Upper lobe of right lung (tissue), 1 donor: ENCODE measurements around the gene NEDD4L. TPM values are rescaled to one million over a fixed set of nuclear protein-coding genes. Genes with fewer than 3 reads are reported as not detected.
"Not testable (repeated sequence)": the region's sequence is repeated elsewhere in the genome, so short reads cannot be mapped to it uniquely, and the experiment has no call there.

Source experiments
- ATAC-seq: fragments of 200-7000 bp; cut with Tn5 transposase; one replicate; pipeline ENCODE4 v1.9.1; 2020; ENCODE audit warnings: mild to moderate bottlenecking, moderate library complexity
- DNase-seq: peaks from one replicate; pipeline ENCODE4 v3.0.0-alpha.2; 2020
- H3K27ac ChIP-seq: fragments of 200-600 bp; one replicate; pipeline ENCODE4 v1.8.0; 2022
- H3K27me3 ChIP-seq: fragments of 200-600 bp; one replicate; pipeline ENCODE4 v1.8.0; 2022; ENCODE audit warnings: mild to moderate bottlenecking
- H3K36me3 ChIP-seq: fragments of 200-600 bp; one replicate; pipeline ENCODE4 v1.8.0; 2022
- H3K4me1 ChIP-seq: fragments of 200-600 bp; one replicate; pipeline ENCODE4 v1.8.0; 2022
- H3K4me3 ChIP-seq: fragments of 200-600 bp; one replicate; pipeline ENCODE4 v1.8.0; 2022; ENCODE audit warnings: mild to moderate bottlenecking
- H3K9me3 ChIP-seq: fragments of 200-600 bp; one replicate; pipeline ENCODE4 v1.8.0; 2022
- CTCF ChIP-seq: fragments of 200-600 bp; IDR thresholded peaks from one replicate; pipeline ENCODE4 v1.8.0; 2022; ENCODE audit warnings: antibody characterized with exemption
- intact Hi-C: fragments of 100-400 bp; cut with DNase I; formaldehyde crosslinking; loops from one replicate; pipeline ENCODE4 v1.11.0; 2022
- total RNA-seq: library from RNA; stranded (reverse); fragmentation: NEBNext Ultra II Directional; extraction: Animal tissue kit (Norgen Biotek cat#: 25700); gene quantifications from one replicate; pipeline ENCODE4 v1.2.1, GENCODE V29; 2021
- donor health status: DM: no; HTN: yes; CAD: no; lungs with severe emphysema.

NEDD4L gene
- total RNA-seq, 1 donor from 2014 or later, result 192 TPM

GRCh38 chr18:58276789-58277739 is 233.0 kb downstream of the NEDD4L start:
- H3K36me3 ChIP-seq, result no peaks in the 10 kb centered on the region
- H3K9me3 ChIP-seq, result no peaks in the 10 kb centered on the region
- no peaks in the 10 kb centered on the region for H3K27me3 ChIP-seq
- peak; percentile 42 for ATAC-seq
- no peak overlapping the region for H3K4me3 ChIP-seq
- H3K4me1 ChIP-seq, result peaks cover 10% of the 10 kb centered on the region
- DNase-seq, result no peak
- no peak for TF ChIP-seq CTCF
- intact Hi-C loops, result no loop called here
- H3K27ac ChIP-seq, result peak overlapping the region; percentile 24

GRCh38 chr18:58279504-58280175 is 235.6 kb downstream of the NEDD4L start:
- intact Hi-C loops, result no loop called here
- ATAC-seq, result peak; percentile 56
- H3K4me1 ChIP-seq, result peaks cover 10% of the 10 kb centered on the region

GRCh38 chr18:58280191-58280590 is 236.2 kb downstream of the NEDD4L start:
- ATAC-seq (peak; percentile 47), DNase-seq (no peak)
- Histone ChIP-seq H3K27me3 (no peaks in the 10 kb centered on the region), H3K4me1 (peaks cover 10% of the 10 kb centered on the region), H3K4me3 (no peak overlapping the region), H3K36me3 (no peaks in the 10 kb centered on the region), H3K9me3 (no peaks in the 10 kb centered on the region), H3K27ac (no peak overlapping the region)
- intact Hi-C loops, result no loop called here
- TF ChIP-seq CTCF, result no peak

More at GRCh38 chr18:58279504-58280175, 235.6 kb downstream of the NEDD4L start:
- no peak for TF ChIP-seq CTCF
- no peak overlapping the region for H3K4me3 ChIP-seq
- no peaks in the 10 kb centered on the region for H3K27me3 ChIP-seq
- no peaks in the 10 kb centered on the region for H3K36me3 ChIP-seq
- DNase-seq, result no peak
- H3K27ac ChIP-seq, result no peak overlapping the region
- no peaks in the 10 kb centered on the region for H3K9me3 ChIP-seq

- H3K27ac ChIP-seq, intact Hi-C loops, DNase-seq, H3K4me3 ChIP-seq, H3K4me1 ChIP-seq, ATAC-seq, H3K27me3 ChIP-seq, H3K36me3 ChIP-seq, H3K9me3 ChIP-seq: not testable (repeated sequence)
Measured at GRCh38 chr18:58282872-58283271, 238.8 kb downstream of the NEDD4L start.

- DNase-seq (no peak), ATAC-seq (peak; percentile 50)
- no peaks in the 10 kb centered on the region for H3K9me3 ChIP-seq
- peak overlapping the region; percentile 72 for H3K27ac ChIP-seq
- no peak overlapping the region for H3K4me3 ChIP-seq
- no peaks in the 10 kb centered on the region for H3K27me3 ChIP-seq
- TF ChIP-seq CTCF, result no peak
- peaks cover 9% of the 10 kb centered on the region for H3K4me1 ChIP-seq
- intact Hi-C loops, result no loop called here
- no peaks in the 10 kb centered on the region for H3K36me3 ChIP-seq
Measured at GRCh38 chr18:58284699-58285448, 240.8 kb downstream of the NEDD4L start.
